ENCODE results near the gene FGGY. TPM values are rescaled to one million over a fixed set of nuclear protein-coding genes. Genes with fewer than 3 reads are reported as not detected.
A peak's percentile ranks its signal among the peaks of the same experiment; 100 is the strongest.

Gene FGGY
- total RNA-seq, 1 donor from 2014 or later, result 16.4 TPM

- no peak for TF ChIP-seq CTCF (conservative IDR thresholded peaks at IDR 0.05)
- no peaks in the 10 kb centered on the region for H3K9me3 Mint-ChIP-seq
- H3K4me3 Mint-ChIP-seq, result no peak overlapping the region
- H3K27ac Mint-ChIP-seq (ENCODE audit: unreplicated experiment), result no peak overlapping the region
- no peak for DNase-seq (ENCODE audit: low read depth, low spot score)
- peaks cover 6% of the 10 kb centered on the region for H3K4me1 Mint-ChIP-seq
- no peaks in the 10 kb centered on the region for H3K27me3 Mint-ChIP-seq (ENCODE audit: low read depth)
- H3K36me3 Mint-ChIP-seq (ENCODE audit: low read depth), result peaks cover 3% of the 10 kb centered on the region
Measured at GRCh38 chr1:59568158-59568935, 271.5 kb downstream of the FGGY start.

- peaks cover 6% of the 10 kb centered on the region for H3K4me1 Mint-ChIP-seq
Measured at GRCh38 chr1:59569198-59569597, 272.3 kb downstream of the FGGY start.

DNA sequence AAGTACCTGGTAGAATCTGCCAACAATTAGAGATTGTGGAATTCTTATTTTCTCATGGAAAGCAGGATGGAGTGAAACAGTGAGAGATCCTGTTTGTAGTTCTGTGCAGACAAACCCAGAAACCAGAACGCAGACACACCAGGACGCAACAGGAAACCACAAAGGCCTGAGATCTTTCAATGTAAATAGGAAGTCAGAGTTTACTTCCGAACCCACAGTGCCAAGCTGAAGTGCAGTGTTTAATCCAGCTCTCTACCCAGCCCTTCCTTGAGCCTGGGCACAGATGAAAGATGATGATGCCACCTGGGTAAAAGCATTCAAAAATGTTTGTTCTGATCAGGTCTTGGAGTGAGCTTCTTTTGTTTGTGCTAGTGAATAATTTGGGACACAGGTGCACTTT lies 273.6 kb downstream of the FGGY start:
- Mint-ChIP-seq H3K4me1 (peaks cover 6% of the 10 kb centered on the region), H3K36me3 (ENCODE audit: low read depth) (peaks cover 8% of the 10 kb centered on the region), H3K27me3 (ENCODE audit: low read depth) (no peaks in the 10 kb centered on the region), H3K4me3 (no peak overlapping the region), H3K9me3 (peaks cover 10% of the 10 kb centered on the region), H3K27ac (ENCODE audit: unreplicated experiment) (peak overlapping the region; percentile 38)
- TF ChIP-seq CTCF (conservative IDR thresholded peaks at IDR 0.05), result no peak
- DNase-seq (ENCODE audit: low read depth, low spot score), result no peak

More at GRCh38 chr1:59569198-59569597, 272.3 kb downstream of the FGGY start:
- Mint-ChIP-seq H3K36me3 (ENCODE audit: low read depth) (peaks cover 7% of the 10 kb centered on the region), H3K27me3 (ENCODE audit: low read depth) (no peaks in the 10 kb centered on the region), H3K9me3 (peaks cover 5% of the 10 kb centered on the region), H3K27ac (ENCODE audit: unreplicated experiment) (no peak overlapping the region), H3K4me3 (no peak overlapping the region)
- TF ChIP-seq CTCF (conservative IDR thresholded peaks at IDR 0.05), result no peak
- no peak for DNase-seq (ENCODE audit: low read depth, low spot score)

DNA sequence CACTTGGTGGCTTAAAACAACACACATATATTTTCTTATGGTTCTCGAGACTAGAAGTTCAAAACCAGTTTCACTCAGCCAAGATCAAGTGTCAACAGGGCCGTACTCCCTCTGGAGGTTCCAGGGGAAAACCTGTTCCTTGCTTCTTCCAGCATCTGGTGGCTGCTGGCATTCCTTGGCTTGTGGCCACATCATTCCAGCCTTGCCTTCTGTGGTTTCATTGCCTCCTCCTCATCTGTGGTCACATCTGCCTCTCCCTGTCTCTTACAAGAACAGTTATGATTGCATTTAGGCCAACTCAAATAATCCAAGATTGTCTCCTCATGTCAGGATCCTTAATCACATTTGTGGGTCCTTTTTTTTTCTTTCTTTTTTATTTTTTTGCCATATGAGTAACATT lies 277.2 kb downstream of the FGGY start:
- peaks cover 14% of the 10 kb centered on the region for H3K9me3 Mint-ChIP-seq
- H3K27me3 Mint-ChIP-seq (ENCODE audit: low read depth), result no peaks in the 10 kb centered on the region
- no peak overlapping the region for H3K4me3 Mint-ChIP-seq
- TF ChIP-seq CTCF (conservative IDR thresholded peaks at IDR 0.05), result no peak
- DNase-seq (ENCODE audit: low read depth, low spot score), result no peak
- H3K36me3 Mint-ChIP-seq (ENCODE audit: low read depth), result peaks cover 8% of the 10 kb centered on the region
- H3K4me1 Mint-ChIP-seq, result peaks cover 6% of the 10 kb centered on the region
- no peak overlapping the region for H3K27ac Mint-ChIP-seq (ENCODE audit: unreplicated experiment)

GRCh38 chr1:59577774-59578173 lies 280.9 kb downstream of the FGGY start:
- Mint-ChIP-seq H3K4me1 (no peaks in the 10 kb centered on the region), H3K27ac (ENCODE audit: unreplicated experiment) (no peak overlapping the region), H3K27me3 (ENCODE audit: low read depth) (no peaks in the 10 kb centered on the region), H3K36me3 (ENCODE audit: low read depth) (peaks cover 5% of the 10 kb centered on the region), H3K4me3 (no peak overlapping the region), H3K9me3 (peaks cover 14% of the 10 kb centered on the region)
- no peak for TF ChIP-seq CTCF (conservative IDR thresholded peaks at IDR 0.05)
- no peak for DNase-seq (ENCODE audit: low read depth, low spot score)

Measured in neural crest cell (in vitro differentiated cells).